Fibroblast of villous mesenchyme (primary cell): ENCODE data around the gene INPP5A. TPM values are rescaled to one million over a fixed set of nuclear protein-coding genes. Genes with fewer than 3 reads are reported as not detected.

Source experiments
- DNase-seq: peaks from one replicate; pipeline ENCODE4 v3.0.0-alpha.2; 2010; ENCODE audit warnings: low read depth
- H3K4me3 ChIP-seq: 2 replicates; pipeline ENCODE4 v1.5.1; 2011; ENCODE audit warnings: low read depth, mild to moderate bottlenecking, low read length
- CTCF ChIP-seq: IDR thresholded peaks from 2 replicates; pipeline ENCODE4 v1.5.1; 2012; ENCODE audit warnings: low read depth, mild to moderate bottlenecking, low read length; ENCODE audit not compliant: insufficient read depth
- total RNA-seq: library from RNA; depleted of rRNA; stranded (reverse); fragments of >200 nt; gene quantifications from 2 replicates; pipeline ENCODE4 v1.2.3, GENCODE V29; 2012

Gene INPP5A
- total RNA-seq, 1 donor: 33.2 TPM

GRCh38 chr10:132637477-132638129 lies 100.0 kb downstream of the INPP5A start:
- TF ChIP-seq CTCF: peak; percentile 79
- H3K4me3 ChIP-seq: peak overlapping the region; percentile 33
- DNase-seq: peak; percentile 78

- H3K4me3 ChIP-seq: no peak overlapping the region
- DNase-seq: no peak
- TF ChIP-seq CTCF: no peak
Observed at GRCh38 chr10:132638130-132638515, 100.5 kb downstream of the INPP5A start.

GRCh38 chr10:132639470-132639869 lies 101.9 kb downstream of the INPP5A start:
- no peak for TF ChIP-seq CTCF
- no peak overlapping the region for H3K4me3 ChIP-seq
- no peak for DNase-seq

- no peak for TF ChIP-seq CTCF
- no peak for DNase-seq
Observed at GRCh38 chr10:132640326-132641125, 102.9 kb downstream of the INPP5A start.

GRCh38 chr10:132641401-132641800 lies 103.8 kb downstream of the INPP5A start:
- H3K4me3 ChIP-seq: no peak overlapping the region
- DNase-seq: no peak
- no peak for TF ChIP-seq CTCF

More at GRCh38 chr10:132640326-132641125, 102.9 kb downstream of the INPP5A start:
- H3K4me3 ChIP-seq: no peak overlapping the region

GRCh38 chr10:132641966-132642731 lies 104.6 kb downstream of the INPP5A start:
- TF ChIP-seq CTCF: no peak
- DNase-seq: no peak
- no peak overlapping the region for H3K4me3 ChIP-seq
